ENCODE results near the gene NWD2.

DNA sequence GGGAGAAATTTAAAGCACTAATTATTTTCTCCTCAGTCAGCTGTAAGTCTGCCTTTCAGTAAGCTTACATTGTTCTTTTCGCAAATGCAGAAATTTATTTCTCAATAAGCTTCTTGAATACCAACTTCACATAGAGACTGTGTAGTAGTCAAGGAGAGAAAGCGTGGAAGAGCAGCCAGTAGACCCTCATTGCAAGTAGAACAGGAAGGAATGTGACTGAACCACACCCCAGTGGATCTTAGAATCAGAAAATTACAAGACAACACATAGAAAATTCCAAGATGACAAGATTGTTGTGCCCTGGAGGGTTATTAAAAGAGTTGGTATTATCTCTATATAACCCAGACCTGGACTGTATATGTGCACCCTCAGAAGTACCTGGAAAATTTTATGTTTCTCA, 224.7 kb downstream of the NWD2 start:
- TF ChIP-seq POLR2AphosphoS5 (IDR thresholded peaks at IDR 0.05) (no peak), POLR2A (IDR thresholded peaks at IDR 0.05) (no peak), EP300 (IDR thresholded peaks at IDR 0.05) (no peak)
- TF ChIP-seq, protein P1, sequence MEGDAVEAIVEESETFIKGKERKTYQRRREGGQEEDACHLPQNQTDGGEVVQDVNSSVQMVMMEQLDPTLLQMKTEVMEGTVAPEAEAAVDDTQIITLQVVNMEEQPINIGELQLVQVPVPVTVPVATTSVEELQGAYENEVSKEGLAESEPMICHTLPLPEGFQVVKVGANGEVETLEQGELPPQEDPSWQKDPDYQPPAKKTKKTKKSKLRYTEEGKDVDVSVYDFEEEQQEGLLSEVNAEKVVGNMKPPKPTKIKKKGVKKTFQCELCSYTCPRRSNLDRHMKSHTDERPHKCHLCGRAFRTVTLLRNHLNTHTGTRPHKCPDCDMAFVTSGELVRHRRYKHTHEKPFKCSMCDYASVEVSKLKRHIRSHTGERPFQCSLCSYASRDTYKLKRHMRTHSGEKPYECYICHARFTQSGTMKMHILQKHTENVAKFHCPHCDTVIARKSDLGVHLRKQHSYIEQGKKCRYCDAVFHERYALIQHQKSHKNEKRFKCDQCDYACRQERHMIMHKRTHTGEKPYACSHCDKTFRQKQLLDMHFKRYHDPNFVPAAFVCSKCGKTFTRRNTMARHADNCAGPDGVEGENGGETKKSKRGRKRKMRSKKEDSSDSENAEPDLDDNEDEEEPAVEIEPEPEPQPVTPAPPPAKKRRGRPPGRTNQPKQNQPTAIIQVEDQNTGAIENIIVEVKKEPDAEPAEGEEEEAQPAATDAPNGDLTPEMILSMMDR (IDR thresholded peaks at IDR 0.05) = no peak
